A204.1 (cell line): ENCODE measurements around the gene AMPD3.

ENCODE experiments used
- FAIRE-seq: peaks from 2 replicates; lab custom pipeline; 2012; peaks lifted over from hg19 to GRCh38; lab: Jason Lieb, UNC

AMPD3 gene

DNA sequence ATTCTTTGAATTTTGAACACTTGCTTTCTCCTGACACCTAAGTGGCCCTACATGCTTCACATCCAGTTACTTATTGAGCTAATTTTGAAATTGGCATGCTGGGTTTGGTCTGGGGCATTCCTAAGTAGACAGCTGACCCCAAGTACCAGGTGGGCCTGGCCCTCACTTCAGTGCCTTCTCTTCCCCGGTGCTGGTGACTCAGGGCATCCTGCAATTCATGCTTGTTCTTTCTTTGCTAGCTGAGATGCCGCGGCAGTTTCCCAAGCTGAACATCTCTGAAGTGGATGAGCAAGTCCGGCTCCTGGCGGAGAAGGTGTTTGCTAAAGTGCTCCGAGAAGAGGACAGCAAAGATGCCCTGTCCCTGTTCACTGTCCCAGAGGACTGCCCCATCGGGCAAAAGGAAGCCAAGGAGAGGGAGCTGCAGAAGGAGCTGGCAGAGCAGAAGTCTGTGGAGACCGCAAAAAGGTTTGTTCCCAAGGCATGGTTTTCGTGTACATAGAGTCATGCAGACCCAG is 6.3 kb downstream of the AMPD3 start:
- no peak for FAIRE-seq

DNA sequence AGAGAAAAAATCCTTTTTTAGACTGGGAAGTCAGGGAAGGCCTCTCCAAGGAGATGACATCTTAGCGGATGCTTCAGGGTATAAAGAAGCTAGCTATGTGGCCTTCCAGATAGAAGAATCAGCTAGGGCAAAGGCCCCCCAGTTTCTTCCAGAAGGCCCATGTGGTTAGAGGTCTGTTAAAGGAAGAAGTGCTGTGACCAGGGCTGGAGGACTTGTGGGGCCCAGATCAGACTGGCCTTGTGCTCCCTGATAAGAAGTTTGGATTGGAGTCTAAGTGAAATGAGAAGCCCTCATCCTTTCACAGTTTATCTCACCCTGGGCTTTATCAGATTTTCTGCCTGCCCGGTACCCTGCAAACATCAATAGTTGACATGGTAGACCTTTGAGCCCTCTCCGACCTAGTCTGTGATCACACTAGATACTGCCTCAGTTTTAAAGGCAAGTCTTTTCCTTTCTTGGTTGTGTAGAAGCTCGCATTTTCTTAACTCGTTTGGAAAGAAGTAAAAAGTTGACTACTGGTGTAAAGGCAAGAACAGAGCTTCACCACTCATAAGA is 7.8 kb downstream of the AMPD3 start:
- no peak for FAIRE-seq

DNA sequence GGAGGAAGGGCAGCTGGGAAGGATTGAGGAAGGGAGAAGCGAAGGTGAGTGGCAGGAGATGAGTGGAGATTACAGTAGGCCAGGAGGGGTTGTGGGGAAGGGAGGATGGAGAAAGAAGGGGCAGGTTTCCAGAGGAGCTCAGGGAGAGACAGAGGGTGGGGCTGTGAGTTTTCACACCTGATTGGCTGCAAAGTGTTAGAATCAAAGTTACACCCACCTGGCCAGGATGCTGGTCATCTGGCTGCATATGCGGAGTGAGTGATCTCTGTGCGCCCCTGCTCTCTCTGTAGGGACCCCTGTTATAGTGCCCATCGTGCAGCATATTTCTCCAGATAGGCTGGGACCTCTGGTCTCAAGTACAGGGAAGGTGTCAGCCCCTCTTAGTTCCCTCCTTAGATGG is 18.3 kb downstream of the AMPD3 start:
- no peak for FAIRE-seq

DNA sequence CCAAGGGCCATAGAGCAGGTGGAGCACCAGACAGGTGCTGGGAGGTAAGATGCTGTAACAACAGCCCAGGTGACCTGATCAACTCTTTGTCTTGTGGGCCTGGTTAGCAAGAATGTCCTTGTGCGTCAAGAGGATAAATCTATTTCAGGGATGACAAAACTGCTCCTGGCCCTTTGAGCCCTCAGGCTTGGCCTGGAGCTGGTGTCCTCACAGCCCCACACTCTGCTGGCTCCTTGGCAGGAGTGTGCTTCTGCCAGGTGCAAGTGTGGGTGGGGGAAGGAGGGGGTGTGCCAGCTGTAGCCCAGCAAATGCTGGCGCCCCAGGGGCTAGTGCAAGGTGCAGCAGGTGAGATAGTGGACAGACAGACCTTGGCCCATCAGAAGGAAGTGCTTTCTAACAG is 19.5 kb downstream of the AMPD3 start:
- no peak for FAIRE-seq

DNA sequence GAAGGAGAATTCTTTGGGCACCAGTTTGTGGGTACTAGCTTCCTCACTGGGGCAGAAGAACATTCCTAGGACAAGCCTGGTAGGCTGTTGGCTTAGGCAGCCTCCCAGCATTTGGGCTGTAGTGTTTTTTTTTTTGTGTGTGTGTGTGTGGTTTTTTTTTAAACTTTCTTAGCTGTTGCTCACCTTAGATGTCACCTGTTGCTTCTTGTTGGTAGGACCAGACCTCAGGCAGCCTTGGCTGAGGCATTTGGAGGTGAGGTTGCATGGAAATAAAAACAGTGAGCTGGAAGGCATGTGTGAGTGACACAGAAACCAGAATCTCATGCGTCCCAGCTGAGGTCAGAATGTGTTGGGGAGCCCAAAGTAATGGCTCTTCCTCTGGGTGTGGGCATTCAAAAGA is 21.3 kb downstream of the AMPD3 start:
- FAIRE-seq: no peak

DNA sequence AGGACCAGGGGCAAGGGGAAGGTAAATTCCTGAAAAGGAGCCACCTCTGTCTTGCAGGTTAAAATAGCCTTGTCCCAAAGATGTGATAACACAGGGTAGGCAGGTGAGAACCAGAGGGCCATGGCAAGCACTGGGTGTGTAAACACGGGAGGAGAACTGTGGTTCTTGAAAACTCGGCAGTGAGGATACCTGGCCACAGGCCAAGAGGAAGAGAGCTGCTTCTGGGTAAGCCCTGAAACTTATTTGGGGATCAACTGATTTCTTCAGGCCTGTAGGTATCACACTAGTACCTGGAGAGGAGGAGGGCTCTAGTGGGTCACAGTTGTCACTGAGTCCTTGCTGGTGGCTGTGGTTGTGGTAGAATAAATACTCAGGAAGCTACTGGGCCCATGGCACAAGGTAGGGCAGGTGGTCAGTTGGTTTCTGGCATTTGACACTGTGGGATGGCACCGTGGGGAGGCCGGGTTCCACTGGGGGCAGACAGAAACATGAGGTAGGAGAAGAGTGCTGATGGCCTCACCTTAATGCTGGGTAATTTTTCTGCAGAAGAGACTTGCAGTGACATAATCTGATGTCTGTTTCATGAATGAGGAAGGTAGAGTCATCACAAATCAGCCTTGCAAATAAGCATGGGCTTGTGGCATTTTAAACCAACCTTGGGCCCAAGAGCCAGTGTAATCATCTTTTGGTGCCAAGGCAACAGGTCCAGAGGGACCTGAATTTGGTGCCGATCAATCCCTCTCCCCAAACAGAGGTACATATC is 22.0 kb downstream of the AMPD3 start:
- FAIRE-seq: no peak

DNA sequence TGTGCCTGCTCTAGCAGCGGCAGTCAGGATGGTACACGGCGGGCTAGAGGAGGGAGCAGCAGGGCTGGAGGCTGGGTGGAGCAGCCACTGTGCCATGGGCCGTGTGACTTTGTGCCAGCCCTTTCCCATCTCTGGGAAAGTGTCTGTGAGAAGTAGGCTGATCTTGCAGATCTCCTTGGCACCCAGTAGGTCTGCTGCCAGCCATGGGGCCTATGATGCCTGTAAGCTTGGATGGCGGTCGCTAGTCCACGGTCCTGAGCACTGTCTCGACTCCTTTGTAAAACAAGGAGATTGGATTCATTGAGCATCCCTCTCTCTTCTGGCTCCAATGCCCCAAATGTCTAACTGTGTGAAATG is 22.6 kb downstream of the AMPD3 start:
- no peak for FAIRE-seq

DNA sequence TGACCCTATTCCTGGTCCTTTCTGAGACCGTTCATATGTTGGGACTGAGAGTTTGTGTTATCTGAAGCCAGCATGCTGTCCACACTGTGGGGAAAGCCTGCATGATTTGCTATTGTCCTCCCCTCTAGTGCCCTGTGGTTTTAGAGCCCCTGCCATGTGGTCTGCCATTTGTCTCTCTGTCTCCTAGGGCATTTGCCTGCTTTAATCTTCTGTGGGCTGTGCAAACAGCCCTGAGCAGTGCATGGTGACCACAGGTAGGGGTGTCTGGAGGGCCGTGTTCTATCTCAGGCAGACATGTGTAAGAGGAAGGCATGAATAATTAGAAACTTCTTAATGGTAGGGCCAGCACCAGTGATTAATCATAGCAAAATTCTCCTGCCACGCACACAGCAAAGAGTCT is 23.0 kb downstream of the AMPD3 start:
- no peak for FAIRE-seq

DNA sequence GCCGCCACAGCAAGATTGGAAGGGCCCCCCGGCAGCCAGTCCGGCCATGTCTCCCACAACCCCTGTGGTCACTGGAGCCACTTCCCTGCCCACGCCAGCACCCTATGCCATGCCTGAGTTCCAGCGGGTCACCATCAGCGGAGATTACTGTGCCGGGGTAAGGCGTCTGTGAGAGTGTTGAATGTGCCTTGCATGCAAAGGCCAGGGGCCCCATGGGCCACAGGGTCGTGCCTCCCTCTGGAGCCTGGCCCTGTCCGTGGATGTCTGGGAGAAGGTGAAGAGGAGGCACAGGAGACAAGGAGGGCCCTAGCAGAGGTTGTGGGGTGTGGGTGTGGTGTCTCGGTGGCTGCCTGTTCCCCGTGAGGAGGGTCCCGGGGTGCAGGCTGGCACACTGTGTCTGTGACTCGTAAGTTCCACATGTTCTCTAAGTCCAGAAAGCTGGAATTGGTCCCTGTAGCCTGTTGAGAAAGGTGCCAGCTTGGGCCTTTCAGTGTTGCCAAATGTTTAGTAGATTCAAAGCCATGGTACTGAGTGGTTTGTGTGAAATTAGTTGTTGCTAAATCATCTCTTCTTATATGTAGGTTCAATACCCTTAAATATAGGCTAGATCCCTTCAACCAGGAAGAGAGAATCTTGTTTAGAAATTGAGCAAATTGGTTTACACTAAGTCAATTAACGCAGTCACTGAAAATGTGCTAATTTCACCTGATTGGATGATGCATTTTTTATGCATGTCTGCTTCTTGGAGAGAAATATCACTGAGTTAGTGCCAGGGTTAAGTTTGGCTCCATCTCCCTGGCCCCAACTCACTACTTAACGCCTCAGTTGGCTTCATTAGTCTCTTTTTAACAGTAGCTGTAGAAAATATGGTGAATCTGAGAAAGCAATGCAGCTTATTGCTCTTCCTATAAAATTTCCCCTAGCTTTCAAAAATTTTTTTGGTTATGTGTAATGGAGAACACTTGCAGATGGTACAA is 23.8 kb downstream of the AMPD3 start:
- no peak for FAIRE-seq

DNA sequence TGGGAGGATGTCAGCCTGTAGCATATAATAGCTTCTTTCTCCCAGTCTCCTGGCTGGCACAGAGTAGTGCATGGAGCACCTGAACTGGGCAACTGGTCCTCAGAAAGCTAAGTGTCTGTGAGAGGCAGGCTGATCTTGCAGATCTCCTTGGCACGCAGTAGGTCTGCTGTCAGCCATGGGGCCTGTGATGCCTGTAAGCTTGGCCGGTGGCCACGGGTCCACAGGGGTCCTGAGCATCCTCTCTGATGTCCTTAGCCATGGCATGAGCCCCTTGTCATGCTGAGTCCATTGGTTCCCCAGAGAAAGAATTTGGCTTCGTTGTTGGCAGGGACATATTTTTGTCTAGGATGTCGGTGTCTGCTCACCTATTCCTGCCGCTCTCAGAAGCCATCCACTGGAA is 25.0 kb downstream of the AMPD3 start:
- no peak for FAIRE-seq

DNA sequence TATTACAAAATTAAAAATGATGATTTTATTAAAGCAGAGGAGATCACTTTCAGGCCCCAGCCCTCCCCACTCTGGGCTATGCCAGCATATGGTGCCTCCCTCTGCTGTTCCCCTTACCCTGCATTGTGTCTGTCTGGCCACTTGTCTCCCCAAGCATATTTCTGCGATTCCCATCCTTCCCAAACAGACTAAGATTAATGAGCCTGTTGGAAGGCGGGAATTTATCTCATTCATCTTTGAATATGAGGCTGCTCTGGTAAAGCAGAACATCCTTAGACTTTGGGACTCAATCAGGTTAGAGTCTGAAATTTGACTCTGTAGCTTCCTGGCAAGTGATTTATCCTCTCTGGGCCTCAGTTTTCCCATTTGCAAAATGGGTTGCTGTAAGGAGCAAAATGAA is 25.7 kb downstream of the AMPD3 start:
- no peak for FAIRE-seq

DNA sequence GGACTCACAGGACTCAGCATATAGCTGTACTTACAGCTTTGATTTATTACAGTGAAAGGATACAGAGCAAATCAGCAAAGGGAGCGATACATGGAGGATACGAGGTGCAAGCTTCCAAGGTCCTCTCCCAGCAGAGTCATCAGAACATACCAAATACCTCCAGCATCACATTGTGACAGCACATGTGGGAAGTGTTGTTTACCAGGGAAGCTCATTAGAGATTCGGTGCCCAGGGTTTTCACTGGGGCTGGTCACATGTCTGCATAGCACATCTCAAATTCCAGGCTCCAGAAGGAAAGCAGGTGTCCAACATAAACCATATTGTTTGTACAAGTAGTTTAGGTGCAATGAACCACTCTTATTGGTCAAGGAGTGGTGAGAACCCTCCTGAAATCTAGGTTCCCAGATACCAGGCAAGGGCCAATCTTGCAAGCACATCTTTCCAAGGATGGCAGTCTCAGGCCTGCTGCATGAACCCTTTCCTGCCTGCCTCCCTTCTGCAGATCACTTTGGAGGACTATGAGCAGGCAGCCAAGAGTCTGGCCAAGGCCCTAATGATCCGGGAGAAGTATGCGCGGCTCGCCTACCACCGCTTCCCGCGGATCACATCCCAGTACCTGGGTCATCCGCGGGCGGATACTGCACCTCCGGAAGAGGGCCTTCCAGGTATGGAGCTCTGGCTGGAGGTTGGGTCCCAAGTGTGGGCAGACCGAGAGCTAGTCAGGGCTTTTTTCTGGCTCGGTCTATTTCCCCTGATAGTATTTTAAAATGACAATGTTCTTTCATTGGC is 26.7 kb downstream of the AMPD3 start:
- no peak for FAIRE-seq

DNA sequence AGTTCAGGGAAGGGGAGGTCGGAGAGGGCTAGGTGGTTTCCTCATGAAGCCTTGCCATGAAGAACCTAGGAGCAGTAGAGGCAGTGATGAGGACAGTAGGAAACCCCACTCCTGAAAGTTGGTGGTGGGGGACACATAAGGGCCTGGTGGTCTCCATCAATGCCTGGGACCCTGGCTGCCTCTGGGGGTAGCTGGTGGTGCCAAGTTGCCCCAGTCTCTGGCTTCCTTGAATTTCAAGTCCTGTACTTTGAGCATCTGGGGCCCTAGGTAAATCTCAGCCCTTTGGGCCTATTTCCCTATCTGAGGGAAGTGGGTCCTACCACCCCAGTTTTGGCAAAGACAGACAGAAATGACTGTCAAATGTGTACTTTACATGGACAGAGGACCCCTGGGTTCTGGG is 28.1 kb downstream of the AMPD3 start:
- no peak for FAIRE-seq

DNA sequence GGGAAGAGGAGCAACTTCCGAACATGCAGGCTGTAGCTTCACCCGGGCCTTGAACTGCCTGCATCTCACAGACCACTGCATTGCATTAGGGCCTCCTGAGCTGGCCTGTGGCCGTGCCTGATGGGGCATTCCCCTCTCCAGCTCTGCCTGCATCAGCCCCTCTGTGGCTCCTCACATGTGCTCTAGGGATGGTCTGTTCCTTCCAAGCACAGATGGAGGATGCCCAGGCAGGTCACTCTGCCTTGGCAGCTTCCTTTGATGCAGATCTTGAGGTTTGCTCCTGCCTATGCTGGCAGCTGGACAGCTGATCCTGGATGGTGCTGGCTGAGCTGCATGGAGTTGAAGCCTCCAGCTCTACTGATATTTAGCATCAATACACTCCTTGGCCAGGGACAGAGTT is 28.5 kb downstream of the AMPD3 start:
- no peak for FAIRE-seq

DNA sequence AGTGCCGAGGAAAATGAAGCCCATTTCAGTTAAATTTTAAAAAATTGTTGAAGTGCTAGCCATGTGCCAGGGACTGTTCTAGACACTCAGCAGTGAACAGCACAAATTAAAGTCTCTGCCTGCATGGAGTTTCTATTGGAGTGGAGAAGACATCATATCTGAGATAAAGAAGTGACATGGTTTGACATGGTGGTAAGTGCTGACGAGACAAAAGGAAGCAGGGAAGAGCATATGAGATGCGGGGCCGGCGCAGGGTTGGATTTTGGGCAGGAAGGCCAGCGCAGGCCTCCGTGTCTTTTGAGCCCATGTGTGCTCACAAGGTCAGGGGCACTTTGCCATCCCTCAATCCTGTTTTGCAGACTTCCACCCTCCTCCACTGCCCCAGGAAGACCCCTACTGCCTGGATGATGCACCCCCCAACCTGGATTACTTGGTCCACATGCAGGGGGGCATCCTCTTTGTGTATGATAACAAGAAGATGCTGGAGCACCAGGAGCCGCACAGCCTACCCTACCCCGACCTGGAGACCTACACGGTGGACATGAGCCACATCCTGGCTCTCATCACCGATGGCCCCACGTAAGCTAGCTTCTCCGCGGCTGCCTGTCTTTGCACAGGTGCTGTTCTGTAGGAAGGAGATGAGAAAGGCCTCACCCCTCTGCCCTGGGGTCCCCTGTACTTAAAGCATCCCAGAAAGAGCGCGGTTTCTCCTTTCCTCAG is 29.6 kb downstream of the AMPD3 start:
- FAIRE-seq: no peak

DNA sequence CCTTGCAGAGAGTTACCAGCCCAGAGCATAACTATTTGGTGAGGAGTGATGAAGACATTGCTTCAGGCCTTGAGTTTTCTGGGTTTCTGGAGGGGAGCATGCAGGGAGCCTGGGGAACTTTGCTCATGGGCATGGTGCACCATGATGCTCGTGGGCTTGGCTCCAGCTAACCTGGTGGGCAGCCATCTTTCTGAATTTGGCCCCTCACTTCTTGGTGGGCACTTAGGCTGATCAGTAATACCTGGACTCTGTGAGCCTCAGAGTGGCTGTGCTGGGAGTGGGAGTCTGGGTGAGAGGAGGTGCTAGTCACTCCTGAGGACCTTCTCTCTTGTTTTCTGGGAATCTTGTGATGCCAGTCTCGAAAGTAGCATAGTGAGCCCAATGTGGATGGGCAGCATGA is 30.6 kb downstream of the AMPD3 start:
- no peak for FAIRE-seq

DNA sequence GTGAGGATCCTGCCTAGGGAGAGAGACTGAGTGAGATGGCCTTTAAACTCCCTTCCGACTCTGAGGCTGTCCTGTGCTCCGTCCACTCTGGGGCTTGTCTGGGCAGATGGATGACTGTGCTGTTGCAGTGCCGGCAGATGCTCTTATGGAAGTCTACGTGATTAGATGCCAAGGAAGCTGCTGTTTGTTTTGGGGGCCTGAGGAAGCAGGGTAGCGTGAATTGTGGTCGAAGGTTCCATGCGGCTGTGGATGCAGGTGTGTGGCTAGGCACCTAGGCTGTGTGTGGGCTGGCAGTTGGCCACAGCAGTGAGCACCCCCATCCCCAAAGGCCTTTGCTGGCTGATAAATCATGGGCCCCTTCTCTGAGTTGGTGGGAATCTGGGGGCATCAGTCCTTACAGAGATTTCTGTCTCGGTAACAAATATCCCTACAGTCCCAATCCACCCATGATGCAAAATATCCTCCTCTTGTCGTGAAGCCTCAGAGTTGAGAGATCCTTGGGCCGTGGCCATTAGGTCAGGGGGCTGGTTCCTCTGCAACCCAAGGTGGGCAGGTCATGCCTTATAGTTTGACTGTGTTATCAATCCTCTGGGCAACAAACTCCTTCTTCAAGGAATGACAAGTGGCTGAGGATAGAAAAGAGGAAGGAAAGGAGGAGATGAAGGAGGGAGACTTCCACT is 31.2 kb downstream of the AMPD3 start:
- FAIRE-seq: no peak

DNA sequence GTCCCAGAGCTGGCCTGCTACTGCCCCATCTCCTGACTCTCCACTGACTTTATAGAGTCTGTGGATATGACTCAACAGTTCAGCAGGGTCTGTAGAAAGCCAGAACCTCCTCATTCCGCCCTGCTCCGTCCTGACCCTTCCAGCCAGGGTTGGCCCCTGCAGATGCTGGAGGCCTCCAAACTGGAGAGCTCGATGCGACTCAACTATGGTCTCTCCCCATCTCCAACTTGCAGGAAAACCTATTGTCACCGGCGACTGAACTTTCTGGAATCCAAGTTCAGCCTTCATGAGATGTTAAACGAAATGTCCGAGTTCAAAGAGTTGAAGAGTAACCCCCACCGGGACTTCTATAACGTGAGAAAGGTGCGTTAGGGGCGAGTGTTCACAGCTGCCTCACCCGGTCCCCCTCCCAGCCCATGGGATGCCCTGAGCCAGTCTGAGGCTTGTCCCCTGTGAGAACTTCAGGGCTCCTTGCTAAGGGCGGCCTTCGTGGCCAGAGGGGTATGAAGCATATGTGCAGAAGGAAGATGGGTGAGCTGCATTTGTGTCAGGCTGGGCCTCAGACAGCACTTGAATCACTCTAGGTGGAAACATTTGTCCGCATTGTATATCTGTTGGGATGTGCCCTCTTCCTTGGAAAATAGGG is 32.1 kb downstream of the AMPD3 start:
- no peak for FAIRE-seq

DNA sequence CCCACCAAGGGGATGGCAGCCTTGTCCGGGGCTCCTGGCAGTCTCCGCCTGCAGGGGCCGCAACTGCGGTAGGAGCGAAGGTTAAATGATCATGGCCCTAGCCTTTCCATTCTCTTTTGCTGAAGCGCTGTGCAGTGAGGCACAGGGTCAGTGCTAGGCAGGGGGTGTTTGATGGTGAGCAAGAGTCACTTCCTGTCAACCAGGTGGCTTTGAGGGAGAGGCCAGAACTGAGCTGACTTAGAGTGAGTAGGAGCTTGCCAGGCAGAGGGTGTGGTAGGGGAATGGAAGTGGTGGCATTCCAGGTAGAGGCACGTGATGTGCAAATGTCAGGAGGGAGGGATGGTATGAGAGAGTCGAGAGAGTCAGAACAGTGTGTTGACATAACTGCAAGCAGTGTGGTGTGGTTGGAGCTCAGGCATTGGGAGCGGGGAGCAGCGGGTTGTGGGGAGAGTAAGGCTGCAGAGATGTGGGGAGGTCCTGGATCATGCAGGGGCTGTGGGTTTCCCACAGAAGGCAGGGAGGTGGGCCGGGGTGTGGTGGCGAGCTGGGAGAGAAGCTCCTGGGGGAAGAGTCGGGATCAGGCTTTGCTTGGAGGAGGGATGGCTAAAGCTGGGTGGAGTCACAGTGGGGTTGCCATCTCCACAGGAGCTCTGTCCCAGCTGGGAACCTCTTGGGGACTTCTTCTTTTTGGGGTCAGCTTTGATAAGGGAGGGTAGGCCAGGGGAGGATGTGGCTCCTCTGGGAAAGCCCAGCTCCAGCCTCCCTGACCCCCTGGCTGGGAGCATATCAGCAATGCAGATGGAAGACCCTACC is 33.3 kb downstream of the AMPD3 start:
- FAIRE-seq: no peak
